Measurements from ENCODE around the gene GNG7. TPM values are rescaled to one million over a fixed set of nuclear protein-coding genes. Genes with fewer than 3 reads are reported as not detected.
A peak's percentile ranks its signal among the peaks of the same experiment; 100 is the strongest.
"Not testable (repeated sequence)": the region's sequence is repeated elsewhere in the genome, so short reads cannot be mapped to it uniquely, and the experiment has no call there.

The GNG7 gene
- total RNA-seq, 1 donor: 0.45 TPM

- H3K4me3 ChIP-seq (ENCODE audit: low read depth, low read length): no peak overlapping the region
- TF ChIP-seq, protein P1, sequence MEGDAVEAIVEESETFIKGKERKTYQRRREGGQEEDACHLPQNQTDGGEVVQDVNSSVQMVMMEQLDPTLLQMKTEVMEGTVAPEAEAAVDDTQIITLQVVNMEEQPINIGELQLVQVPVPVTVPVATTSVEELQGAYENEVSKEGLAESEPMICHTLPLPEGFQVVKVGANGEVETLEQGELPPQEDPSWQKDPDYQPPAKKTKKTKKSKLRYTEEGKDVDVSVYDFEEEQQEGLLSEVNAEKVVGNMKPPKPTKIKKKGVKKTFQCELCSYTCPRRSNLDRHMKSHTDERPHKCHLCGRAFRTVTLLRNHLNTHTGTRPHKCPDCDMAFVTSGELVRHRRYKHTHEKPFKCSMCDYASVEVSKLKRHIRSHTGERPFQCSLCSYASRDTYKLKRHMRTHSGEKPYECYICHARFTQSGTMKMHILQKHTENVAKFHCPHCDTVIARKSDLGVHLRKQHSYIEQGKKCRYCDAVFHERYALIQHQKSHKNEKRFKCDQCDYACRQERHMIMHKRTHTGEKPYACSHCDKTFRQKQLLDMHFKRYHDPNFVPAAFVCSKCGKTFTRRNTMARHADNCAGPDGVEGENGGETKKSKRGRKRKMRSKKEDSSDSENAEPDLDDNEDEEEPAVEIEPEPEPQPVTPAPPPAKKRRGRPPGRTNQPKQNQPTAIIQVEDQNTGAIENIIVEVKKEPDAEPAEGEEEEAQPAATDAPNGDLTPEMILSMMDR (IDR thresholded peaks at IDR 0.05; ENCODE audit: insufficient read depth, low read length): no peak
- DNase-seq (ENCODE audit: low read depth): no peak
These were observed 160.0 kb downstream of the GNG7 start for GRCh38 chr19:2542341-2543069.

DNA sequence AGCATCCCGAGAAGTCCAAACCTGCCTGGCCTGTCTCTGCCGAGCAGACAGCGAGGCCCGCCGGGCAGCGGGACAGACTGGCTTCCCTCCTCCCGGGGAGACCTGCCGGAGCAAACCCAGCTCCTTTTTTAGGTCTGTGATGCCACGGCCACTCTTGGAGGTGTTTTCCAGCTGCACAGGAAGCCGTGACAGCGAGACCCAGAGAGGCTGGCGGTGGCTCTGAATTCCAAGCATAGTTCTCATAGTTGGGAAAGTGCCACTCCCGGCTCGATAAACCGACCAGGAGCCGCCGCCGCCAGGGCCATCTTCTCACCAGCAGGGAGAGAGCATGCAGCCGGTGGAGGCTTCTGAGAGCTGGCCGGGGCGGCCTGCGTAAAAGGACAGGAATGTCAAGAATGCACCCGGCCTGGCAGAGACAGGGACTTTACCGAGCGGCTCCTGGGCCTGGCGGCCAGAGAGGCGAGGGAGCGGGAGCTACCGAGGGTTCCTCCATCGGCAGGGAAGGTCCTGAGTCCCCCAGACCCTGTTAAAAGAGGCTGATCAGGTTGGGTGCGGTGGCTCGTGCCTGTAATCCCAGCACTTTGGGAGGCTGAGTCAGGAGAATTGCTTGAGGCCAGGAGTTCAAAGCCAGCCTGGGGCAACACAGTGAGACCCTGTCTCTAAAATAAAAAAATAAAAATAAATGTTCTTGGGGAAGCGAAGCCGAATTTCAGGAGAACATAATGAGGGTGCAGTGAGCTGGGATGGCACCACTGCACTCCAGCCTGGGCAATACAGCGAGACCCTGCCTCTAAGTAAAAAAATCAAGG is 161.6 kb downstream of the GNG7 start:
- DNase-seq (ENCODE audit: low read depth): peak; percentile 98
- TF ChIP-seq, protein P1 (IDR thresholded peaks at IDR 0.05; ENCODE audit: insufficient read depth, low read length): peak; percentile 49

GRCh38 chr19:2540251-2540645 is 162.2 kb downstream of the GNG7 start:
- TF ChIP-seq, protein P1 (IDR thresholded peaks at IDR 0.05; ENCODE audit: insufficient read depth, low read length): no peak
- no peak for DNase-seq (ENCODE audit: low read depth)
- no peak overlapping the region for H3K4me3 ChIP-seq (ENCODE audit: low read depth, low read length)

More for the DNA sequence above, 161.6 kb downstream of the GNG7 start:
- H3K4me3 ChIP-seq (ENCODE audit: low read depth, low read length): peak overlapping the region; percentile 31

- TF ChIP-seq, protein P1 (IDR thresholded peaks at IDR 0.05; ENCODE audit: insufficient read depth, low read length): no peak
- H3K4me3 ChIP-seq (ENCODE audit: low read depth, low read length): no peak overlapping the region
These were observed 164.3 kb downstream of the GNG7 start for GRCh38 chr19:2538096-2538757.

GRCh38 chr19:2537584-2537983 is 164.9 kb downstream of the GNG7 start:
- DNase-seq (ENCODE audit: low read depth); H3K4me3 ChIP-seq (ENCODE audit: low read depth, low read length): not testable (repeated sequence)

More at GRCh38 chr19:2538096-2538757, 164.3 kb downstream of the GNG7 start:
- DNase-seq (ENCODE audit: low read depth): no peak

- H3K4me3 ChIP-seq (ENCODE audit: low read depth, low read length): no peak overlapping the region
- DNase-seq (ENCODE audit: low read depth): peak; percentile 31
- TF ChIP-seq, protein P1 (IDR thresholded peaks at IDR 0.05; ENCODE audit: insufficient read depth, low read length): no peak
These were observed 166.0 kb downstream of the GNG7 start for GRCh38 chr19:2536461-2536860.

All from fibroblast of the aortic adventitia (primary cell).